ENCODE measurements around the gene MRPS6.

MRPS6 gene

DNA sequence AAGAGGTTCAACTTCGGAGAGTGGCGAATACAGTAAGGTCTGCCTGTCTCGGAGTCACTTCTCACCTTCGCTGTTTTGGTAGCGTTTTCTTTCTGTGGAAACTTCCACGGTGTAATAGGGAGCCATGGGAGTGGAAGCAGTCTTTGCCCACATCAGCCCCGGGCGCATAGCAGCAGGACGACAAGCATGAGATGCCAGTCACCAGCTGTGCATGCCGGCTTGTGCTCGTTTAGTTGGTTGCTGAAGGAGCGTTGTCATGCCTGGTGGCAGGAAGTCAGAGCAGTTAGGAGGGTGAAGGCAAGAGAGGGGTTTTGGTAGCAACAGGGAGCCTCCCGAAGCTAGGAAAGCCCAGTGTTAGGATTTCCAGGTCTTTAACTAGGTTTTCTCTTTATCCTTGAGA lies 58.8 kb downstream of the MRPS6 start:
- Mint-ChIP-seq H3K9me3 (peaks cover 8% of the 10 kb centered on the region), H3K36me3 (ENCODE audit: low read depth) (peaks cover 67% of the 10 kb centered on the region), H3K27me3 (ENCODE audit: low read depth) (no peaks in the 10 kb centered on the region), H3K4me1 (peaks cover 48% of the 10 kb centered on the region), H3K27ac (peak overlapping the region; percentile 97 to 99 (median 98)), H3K4me3 (no peak overlapping the region)
- no peak for TF ChIP-seq CTCF (IDR thresholded peaks at IDR 0.05; ENCODE audit: unreplicated experiment in 3 of 3)

DNA sequence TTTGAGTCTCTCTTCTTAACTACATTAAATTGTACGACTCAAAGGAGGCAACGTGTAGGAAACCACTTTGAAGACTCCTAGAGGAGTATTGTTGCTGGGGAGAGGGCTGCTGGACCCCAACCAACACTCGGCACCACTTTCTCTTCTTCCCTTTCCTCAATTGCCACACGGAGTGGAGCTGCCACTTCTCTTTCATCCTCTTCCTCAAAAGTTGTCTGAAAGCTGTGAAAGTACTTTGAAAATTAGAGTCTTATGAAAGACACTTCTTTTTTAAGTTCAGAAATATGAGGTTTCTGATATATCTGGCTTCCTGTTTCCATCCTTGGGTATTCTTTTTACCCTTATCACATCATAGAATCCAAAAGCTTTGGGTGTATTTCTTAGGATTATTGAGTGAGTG lies 59.5 kb downstream of the MRPS6 start:
- H3K36me3 Mint-ChIP-seq (ENCODE audit: low read depth): peaks cover 74% of the 10 kb centered on the region
- H3K9me3 Mint-ChIP-seq: peaks cover 12% of the 10 kb centered on the region
- H3K27me3 Mint-ChIP-seq (ENCODE audit: low read depth): no peaks in the 10 kb centered on the region
- H3K27ac Mint-ChIP-seq: peak overlapping the region in 2 of 3 experiments; percentile 17 to 21
- TF ChIP-seq CTCF (IDR thresholded peaks at IDR 0.05; ENCODE audit: unreplicated experiment in 3 of 3): no peak
- H3K4me3 Mint-ChIP-seq: no peak overlapping the region
- peaks cover 41% of the 10 kb centered on the region for H3K4me1 Mint-ChIP-seq

GRCh38 chr21:34133392-34133791 lies 60.0 kb downstream of the MRPS6 start:
- Mint-ChIP-seq H3K4me3 (no peak overlapping the region), H3K4me1 (peaks cover 36% of the 10 kb centered on the region), H3K27ac (peak overlapping the region in 1 of 3 experiments; percentile 21), H3K9me3 (peaks cover 15% of the 10 kb centered on the region), H3K36me3 (ENCODE audit: low read depth) (peaks cover 79% of the 10 kb centered on the region), H3K27me3 (ENCODE audit: low read depth) (no peaks in the 10 kb centered on the region)
- TF ChIP-seq CTCF (IDR thresholded peaks at IDR 0.05; ENCODE audit: unreplicated experiment in 3 of 3): no peak

GRCh38 chr21:34133802-34134201 lies 60.4 kb downstream of the MRPS6 start:
- Mint-ChIP-seq H3K9me3 (peaks cover 15% of the 10 kb centered on the region), H3K36me3 (ENCODE audit: low read depth) (peaks cover 79% of the 10 kb centered on the region), H3K4me3 (no peak overlapping the region), H3K27ac (no peak overlapping the region), H3K4me1 (peaks cover 32% of the 10 kb centered on the region), H3K27me3 (ENCODE audit: low read depth) (no peaks in the 10 kb centered on the region)
- TF ChIP-seq CTCF (IDR thresholded peaks at IDR 0.05; ENCODE audit: unreplicated experiment in 3 of 3): peak in 1 of 3 experiments; percentile 32

DNA sequence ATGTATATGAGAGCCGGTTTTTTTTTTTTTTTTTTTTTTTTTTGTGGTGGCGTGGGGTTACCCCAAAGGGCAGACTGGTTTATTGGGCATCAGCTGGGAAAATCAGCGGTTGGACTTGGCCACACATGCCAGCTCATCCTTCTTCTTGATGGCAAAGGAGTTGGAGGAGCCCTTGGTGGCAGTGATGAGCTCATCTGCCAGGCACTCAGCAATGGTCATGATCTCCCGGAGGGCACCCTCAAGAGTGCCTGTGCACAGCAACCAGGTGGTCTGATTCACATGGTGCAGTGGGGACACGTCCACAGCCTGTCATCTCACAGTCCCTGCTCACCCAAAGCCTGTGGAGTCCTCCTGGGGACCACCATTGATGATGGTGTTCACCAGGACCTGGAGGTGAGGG lies 62.0 kb downstream of the MRPS6 start:
- Mint-ChIP-seq H3K4me3 (no peak overlapping the region), H3K27me3 (ENCODE audit: low read depth) (no peaks in the 10 kb centered on the region), H3K27ac (no peak overlapping the region), H3K9me3 (peaks cover 21% of the 10 kb centered on the region), H3K4me1 (peaks cover 17% of the 10 kb centered on the region), H3K36me3 (ENCODE audit: low read depth) (peaks cover 85% of the 10 kb centered on the region)
- TF ChIP-seq CTCF (IDR thresholded peaks at IDR 0.05; ENCODE audit: unreplicated experiment in 3 of 3): no peak

DNA sequence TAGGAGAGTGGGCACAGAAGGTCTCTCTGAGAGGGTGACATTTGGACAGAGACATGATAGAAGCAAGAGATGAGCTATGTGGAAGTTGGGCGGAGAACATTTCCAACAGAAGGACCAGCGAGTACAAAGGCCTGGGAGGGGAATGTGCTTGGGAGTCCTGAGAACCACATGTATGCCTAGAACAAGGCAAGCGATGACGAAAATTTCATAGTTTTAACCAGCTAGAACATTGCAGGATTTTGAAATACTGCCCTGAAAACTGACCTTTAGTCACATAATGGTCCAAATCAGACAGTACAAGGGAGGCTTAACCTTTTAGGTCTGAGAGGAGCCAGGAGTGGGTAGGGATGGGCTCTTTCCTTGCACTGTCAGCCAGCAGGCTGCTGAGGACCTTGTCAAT lies 68.0 kb downstream of the MRPS6 start:
- Mint-ChIP-seq H3K27me3 (ENCODE audit: low read depth) (no peaks in the 10 kb centered on the region), H3K4me1 (peaks cover 14% of the 10 kb centered on the region), H3K4me3 (no peak overlapping the region), H3K9me3 (peaks cover 24% of the 10 kb centered on the region), H3K36me3 (ENCODE audit: low read depth) (peaks cover 89% of the 10 kb centered on the region), H3K27ac (peak overlapping the region in 2 of 3 experiments; percentile 37 to 44)
- no peak for TF ChIP-seq CTCF (IDR thresholded peaks at IDR 0.05; ENCODE audit: unreplicated experiment in 3 of 3)
